Activated CD8-positive, alpha-beta T cell treated with anti-CD3 and anti-CD28 coated beads for 36 hours (primary cell): ENCODE results near the gene HMG20B. TPM values are rescaled to one million over a fixed set of nuclear protein-coding genes. Genes with fewer than 3 reads are reported as not detected.

Experiments
- ATAC-seq: fragments of 200-7000 bp; cut with Tn5 transposase; one replicate; pipeline ENCODE4 v1.10.0; 2021; ENCODE audit warnings: mild to moderate bottlenecking, moderate library complexity
- CTCF ChIA-PET: fragments of 350-600 bp; sonication (Branson Sonifier 250); formaldehyde crosslinking; loops from one replicate; lab custom pipeline; 2021; ENCODE audit warnings: antibody characterized with exemption; lab: Charles Lee
- POLR2A ChIA-PET: fragments of 350-600 bp; sonication (Branson Sonifier 250); formaldehyde crosslinking; loops from one replicate; lab custom pipeline; 2021; ENCODE audit warnings: antibody characterized with exemption; lab: Charles Lee
- DNase-seq: peaks from one replicate; pipeline ENCODE4 v3.0.0-alpha.2; 2020
- H3K27ac Mint-ChIP-seq: one replicate; pipeline ENCODE4 v1.8.0; 2021; ENCODE audit warnings: mild to moderate bottlenecking, mixed read lengths
- H3K27me3 Mint-ChIP-seq: one replicate; pipeline ENCODE4 v1.8.0; 2021; ENCODE audit warnings: mixed read lengths
- H3K36me3 Mint-ChIP-seq: one replicate; pipeline ENCODE4 v1.8.0; 2021; ENCODE audit warnings: low read depth, mixed read lengths
- H3K4me1 Mint-ChIP-seq: one replicate; pipeline ENCODE4 v1.8.0; 2021; ENCODE audit warnings: low read depth, mixed read lengths
- H3K4me3 Mint-ChIP-seq: one replicate; pipeline ENCODE4 v1.8.0; 2021; ENCODE audit warnings: mild to moderate bottlenecking, moderate library complexity, mixed read lengths
- H3K9me3 Mint-ChIP-seq: one replicate; pipeline ENCODE4 v1.8.0; 2021; ENCODE audit warnings: mixed read lengths
- CTCF ChIP-seq: fragments of 200-600 bp; IDR thresholded peaks from one replicate; pipeline ENCODE4 v1.8.0; 2022; ENCODE audit warnings: antibody characterized with exemption, mild to moderate bottlenecking
- intact Hi-C: fragments of 100-400 bp; cut with micrococcal nuclease; formaldehyde crosslinking; loops from one replicate; pipeline ENCODE4 v1.10.0; 2022
- total RNA-seq, 2 experiments: library from RNA; stranded (reverse); gene quantifications; one replicate each; pipeline ENCODE4 v1.2.3, GENCODE V29; 2021

Gene HMG20B
- 10 to 100 TPM; 42.7 to 47.3 TPM for total RNA-seq

GRCh38 chr19:3572855-3573161 lies at the start of gene HMG20B:
TSS of gene HMG20B (plus strand) at chr19:3572944. CDS start at chr19:3573310, 366 bp downstream.
- no peaks in the 10 kb centered on the region for H3K9me3 Mint-ChIP-seq
- H3K4me3 Mint-ChIP-seq: peak within 1 kb of the TSS; percentile 75
- ChIA-PET POLR2A (interaction anchor here (1.5 kb wide), 1 partner anchor 28 kb away, joined by 4 read pairs; no protein-coding TSS in a partner anchor), CTCF (no interaction called here)
- H3K36me3 Mint-ChIP-seq: peaks cover 13% of the 10 kb centered on the region
- intact Hi-C loops: no loop called here
- peaks cover 11% of the 10 kb centered on the region for H3K4me1 Mint-ChIP-seq
- peak; percentile 0 for ATAC-seq
- H3K27ac Mint-ChIP-seq: no peak within 1 kb of the TSS
- H3K27me3 Mint-ChIP-seq: no peaks in the 10 kb centered on the region
- TF ChIP-seq CTCF: no peak
- DNase-seq: no peak

- POLR2A ChIA-PET: interaction anchor here (1.0 kb wide), 1 partner anchor 14 kb away, joined by 3 read pairs; no protein-coding TSS in a partner anchor
- no peak for TF ChIP-seq CTCF
- Mint-ChIP-seq H3K9me3 (no peaks in the 10 kb centered on the region), H3K4me3 (no peak overlapping the region), H3K4me1 (peaks cover 6% of the 10 kb centered on the region), H3K27ac (no peak overlapping the region), H3K36me3 (no peaks in the 10 kb centered on the region), H3K27me3 (no peaks in the 10 kb centered on the region)
- no peak for DNase-seq
- ATAC-seq: no peak
- CTCF ChIA-PET: no interaction called here
- intact Hi-C loops: no loop called here
Observed at GRCh38 chr19:3523361-3524077, 49.2 kb upstream of the HMG20B start.

GRCh38 chr19:3524078-3524842 lies 48.5 kb upstream of the HMG20B start:
- peaks cover 4% of the 10 kb centered on the region for H3K4me1 Mint-ChIP-seq
- H3K27me3 Mint-ChIP-seq: no peaks in the 10 kb centered on the region
- ChIA-PET POLR2A (interaction anchor here (1.0 kb wide), 1 partner anchor 14 kb away, joined by 3 read pairs; no protein-coding TSS in a partner anchor), CTCF (no interaction called here)
- no peaks in the 10 kb centered on the region for H3K36me3 Mint-ChIP-seq
- no peak overlapping the region for H3K4me3 Mint-ChIP-seq
- no peak overlapping the region for H3K27ac Mint-ChIP-seq
- no peaks in the 10 kb centered on the region for H3K9me3 Mint-ChIP-seq
- DNase-seq: no peak
- no peak for TF ChIP-seq CTCF
- ATAC-seq: no peak
- intact Hi-C loops: no loop called here

GRCh38 chr19:3524904-3525451 lies 47.8 kb upstream of the HMG20B start:
- no peak for DNase-seq
- ChIA-PET CTCF (no interaction called here), POLR2A (no interaction called here)
- H3K4me1 Mint-ChIP-seq: peaks cover 4% of the 10 kb centered on the region
- no peak overlapping the region for H3K27ac Mint-ChIP-seq
- no peak overlapping the region for H3K4me3 Mint-ChIP-seq
- H3K27me3 Mint-ChIP-seq: no peaks in the 10 kb centered on the region
- H3K36me3 Mint-ChIP-seq: no peaks in the 10 kb centered on the region
- ATAC-seq: no peak
- intact Hi-C loops: no loop called here
- H3K9me3 Mint-ChIP-seq: no peaks in the 10 kb centered on the region
- TF ChIP-seq CTCF: no peak
